ENCODE measurements around the gene BFSP2.
A peak's percentile ranks its signal among the peaks of the same experiment; 100 is the strongest.

The BFSP2 gene

DNA sequence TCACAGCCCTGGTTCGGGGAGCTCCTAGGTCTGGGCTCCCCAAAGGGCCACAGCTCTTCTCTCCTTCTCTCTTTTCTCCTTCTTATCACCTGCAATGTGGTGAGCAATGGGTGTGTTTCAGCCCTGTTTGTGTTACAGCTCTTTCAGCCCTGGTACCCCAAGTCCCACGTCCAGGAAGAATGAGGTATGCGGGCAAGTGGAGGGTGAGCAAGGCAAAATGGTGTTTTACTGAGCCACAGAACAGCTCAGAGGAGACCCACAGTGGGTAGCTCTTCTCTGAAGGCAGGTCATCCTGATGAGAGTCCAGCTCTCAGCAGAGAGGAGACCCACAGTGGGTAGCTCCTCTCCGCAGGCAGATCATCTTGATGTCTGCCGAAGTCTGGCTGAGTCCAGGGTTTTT, 86.8 kb downstream of the BFSP2 start:
- Histone ChIP-seq H3K4me1 (no peaks in the 10 kb centered on the region; the same call in 1 of the 2 replicates), H3K4me3 (ENCODE audit: low read depth, low read length) (no peak overlapping the region), H3K9me3 (no peaks in the 10 kb centered on the region), H3K27me3 (no peaks in the 10 kb centered on the region), H3K36me3 (no peaks in the 10 kb centered on the region)
- DNase-seq = no peak
- TF ChIP-seq, protein P1, sequence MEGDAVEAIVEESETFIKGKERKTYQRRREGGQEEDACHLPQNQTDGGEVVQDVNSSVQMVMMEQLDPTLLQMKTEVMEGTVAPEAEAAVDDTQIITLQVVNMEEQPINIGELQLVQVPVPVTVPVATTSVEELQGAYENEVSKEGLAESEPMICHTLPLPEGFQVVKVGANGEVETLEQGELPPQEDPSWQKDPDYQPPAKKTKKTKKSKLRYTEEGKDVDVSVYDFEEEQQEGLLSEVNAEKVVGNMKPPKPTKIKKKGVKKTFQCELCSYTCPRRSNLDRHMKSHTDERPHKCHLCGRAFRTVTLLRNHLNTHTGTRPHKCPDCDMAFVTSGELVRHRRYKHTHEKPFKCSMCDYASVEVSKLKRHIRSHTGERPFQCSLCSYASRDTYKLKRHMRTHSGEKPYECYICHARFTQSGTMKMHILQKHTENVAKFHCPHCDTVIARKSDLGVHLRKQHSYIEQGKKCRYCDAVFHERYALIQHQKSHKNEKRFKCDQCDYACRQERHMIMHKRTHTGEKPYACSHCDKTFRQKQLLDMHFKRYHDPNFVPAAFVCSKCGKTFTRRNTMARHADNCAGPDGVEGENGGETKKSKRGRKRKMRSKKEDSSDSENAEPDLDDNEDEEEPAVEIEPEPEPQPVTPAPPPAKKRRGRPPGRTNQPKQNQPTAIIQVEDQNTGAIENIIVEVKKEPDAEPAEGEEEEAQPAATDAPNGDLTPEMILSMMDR (IDR thresholded peaks at IDR 0.05; ENCODE audit: low read depth, low read length) = no peak

DNA sequence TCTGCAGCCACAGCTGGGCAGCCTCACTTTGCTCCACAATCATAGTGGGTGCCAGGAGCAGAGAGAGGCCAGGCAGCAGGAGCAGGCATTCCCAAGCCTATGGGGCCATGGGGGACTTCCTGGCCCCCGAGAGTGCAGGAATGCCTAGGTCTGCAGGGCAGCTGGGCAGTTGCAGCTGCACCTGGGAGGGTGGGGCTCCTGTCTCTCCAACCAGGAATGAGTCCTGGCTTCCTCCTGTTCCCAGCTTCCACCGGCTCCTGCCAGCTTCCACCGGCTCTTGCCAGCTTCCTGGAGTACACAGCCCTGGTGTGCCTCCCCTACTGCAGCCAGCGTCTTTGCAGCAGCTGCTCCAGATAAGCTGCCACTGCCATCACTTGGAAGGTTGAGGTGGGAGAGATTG, 87.3 kb downstream of the BFSP2 start:
- Histone ChIP-seq H3K36me3 (no peaks in the 10 kb centered on the region), H3K27me3 (no peaks in the 10 kb centered on the region), H3K9me3 (no peaks in the 10 kb centered on the region), H3K4me3 (ENCODE audit: low read depth, low read length) (no peak overlapping the region), H3K4me1 (no peaks in the 10 kb centered on the region; the same call in 1 of the 2 replicates)
- DNase-seq = no peak
- TF ChIP-seq, protein P1 (IDR thresholded peaks at IDR 0.05; ENCODE audit: low read depth, low read length) = no peak

DNA sequence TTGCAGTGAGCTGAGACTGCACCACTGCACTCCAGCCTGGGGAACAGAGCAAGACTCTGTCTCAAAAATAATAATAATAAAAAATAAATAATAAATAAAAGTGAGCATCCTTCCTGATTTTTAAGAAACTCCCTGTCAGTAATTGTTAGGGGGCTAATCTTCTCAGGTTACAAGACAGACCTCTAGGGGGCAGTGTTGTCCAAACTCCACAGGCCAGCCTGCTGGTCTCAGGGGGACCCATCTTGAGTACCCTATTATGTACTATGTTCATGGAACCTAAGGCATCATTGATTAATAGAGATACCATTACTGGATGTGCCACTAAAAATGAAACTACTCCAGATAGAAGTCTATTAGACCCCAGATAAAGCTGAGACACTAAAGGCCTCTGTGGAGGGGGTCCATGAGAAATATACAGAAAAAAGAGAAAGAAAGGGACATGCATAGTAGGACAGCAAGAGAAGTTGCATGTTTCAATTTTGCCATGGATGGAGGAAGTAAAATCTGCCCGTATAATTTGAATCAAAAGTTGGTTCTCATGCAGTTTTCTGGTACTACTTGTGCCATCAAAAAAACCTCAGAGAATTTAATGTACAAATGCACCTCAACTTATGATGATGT, 88.2 kb downstream of the BFSP2 start:
- Histone ChIP-seq H3K36me3 (no peaks in the 10 kb centered on the region), H3K4me1 (no peaks in the 10 kb centered on the region; the same call in 1 of the 2 replicates), H3K4me3 (ENCODE audit: low read depth, low read length) (no peak overlapping the region), H3K27me3 (no peaks in the 10 kb centered on the region), H3K9me3 (no peaks in the 10 kb centered on the region)
- DNase-seq = no peak
- TF ChIP-seq, protein P1 (IDR thresholded peaks at IDR 0.05; ENCODE audit: low read depth, low read length) = peak; percentile 59

DNA sequence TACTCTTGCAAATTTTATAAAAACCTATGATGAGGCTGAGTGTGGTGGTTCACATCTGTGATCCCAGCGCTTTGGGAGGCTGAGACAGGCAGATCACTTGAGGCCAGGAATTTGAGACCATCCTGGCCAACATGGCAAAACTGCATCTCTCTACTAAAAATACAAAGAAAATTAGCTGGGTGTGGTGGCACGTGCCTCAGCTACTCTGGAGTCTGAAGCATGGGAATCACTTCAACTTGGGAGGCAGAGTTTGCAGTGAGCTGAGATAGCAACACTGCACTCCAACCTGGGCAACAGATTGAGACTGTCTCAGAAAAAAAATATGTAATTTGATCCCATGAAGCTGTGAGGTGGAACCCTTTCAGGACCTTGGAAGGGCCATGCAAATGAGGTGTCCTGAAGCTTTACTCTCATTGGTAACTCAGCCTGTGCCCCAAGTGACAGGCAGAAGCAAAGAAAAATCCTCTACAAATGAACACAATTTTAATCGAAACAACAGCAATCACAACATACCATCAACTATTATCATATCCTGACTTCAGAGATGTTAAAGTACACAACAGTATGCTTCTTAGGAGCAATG, 89.0 kb downstream of the BFSP2 start:
- H3K4me1 ChIP-seq = no peaks in the 10 kb centered on the region; the same call in 1 of the 2 replicates
- no peaks in the 10 kb centered on the region for H3K9me3 ChIP-seq
- no peak for DNase-seq
- no peaks in the 10 kb centered on the region for H3K36me3 ChIP-seq
- no peaks in the 10 kb centered on the region for H3K27me3 ChIP-seq
- TF ChIP-seq, protein P1 (IDR thresholded peaks at IDR 0.05; ENCODE audit: low read depth, low read length) = no peak
- H3K4me3 ChIP-seq (ENCODE audit: low read depth, low read length) = no peak overlapping the region

DNA sequence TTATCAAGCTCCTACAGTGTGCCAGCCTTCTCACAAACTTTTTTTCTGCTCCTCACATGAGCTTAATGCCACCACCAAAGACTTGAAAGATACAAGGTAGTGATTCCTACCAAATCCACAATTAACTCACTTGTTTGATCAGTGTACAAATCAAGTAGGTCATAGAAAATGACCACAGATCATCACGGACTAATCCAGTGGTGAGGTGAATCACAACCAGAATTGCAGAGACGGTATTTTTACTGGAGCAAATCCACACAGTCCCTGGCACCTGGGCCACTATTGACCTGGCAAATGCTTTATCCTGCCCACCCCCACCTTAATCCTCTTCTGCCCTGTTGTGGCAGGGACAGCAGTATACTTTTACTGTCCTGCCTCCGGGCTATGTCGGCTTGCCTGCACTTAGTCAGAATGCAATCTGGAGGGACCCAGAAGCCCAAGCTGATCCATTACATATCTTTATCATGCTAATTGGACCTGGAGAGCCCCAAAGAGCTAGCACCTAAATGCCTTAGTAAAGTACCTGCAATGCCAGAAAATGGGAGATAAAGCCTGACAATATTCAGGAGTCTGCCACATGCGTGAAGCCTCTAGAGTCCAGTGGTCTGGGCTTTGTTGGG, 89.7 kb downstream of the BFSP2 start:
- Histone ChIP-seq H3K36me3 (no peaks in the 10 kb centered on the region), H3K4me3 (ENCODE audit: low read depth, low read length) (no peak overlapping the region), H3K4me1 (no peaks in the 10 kb centered on the region; the same call in 1 of the 2 replicates), H3K27me3 (no peaks in the 10 kb centered on the region), H3K9me3 (no peaks in the 10 kb centered on the region)
- TF ChIP-seq, protein P1 (IDR thresholded peaks at IDR 0.05; ENCODE audit: low read depth, low read length) = no peak
- DNase-seq = peak; percentile 42
